BJ (cell line): ENCODE data around the gene PINK1. TPM values are rescaled to one million over a fixed set of nuclear protein-coding genes. Genes with fewer than 3 reads are reported as not detected.

ENCODE experiments used
- CTCF ChIA-PET: fragments of 350-600 bp; formaldehyde crosslinking; extraction: SDS; loops from one replicate; lab custom pipeline; 2021; ENCODE audit warnings: antibody characterized with exemption, inconsistent platforms; lab: Yijun Ruan, JAX
- POLR2A ChIA-PET: fragments of 300-600 bp; sonication (Branson Sonifier 250); formaldehyde crosslinking; extraction: SDS; loops from one replicate; lab custom pipeline; 2021; ENCODE audit warnings: antibody characterized with exemption; lab: Charles Lee
- DNase-seq: peaks from one replicate; pipeline ENCODE4 v3.0.0-alpha.2; 2011; ENCODE audit warnings: low read depth
- H3K27me3 ChIP-seq: 2 replicates; pipeline ENCODE4 v1.6.0; 2011; ENCODE audit warnings: low read length; ENCODE audit not compliant: control insufficient read depth, insufficient read depth
- H3K36me3 ChIP-seq: 2 replicates; pipeline ENCODE4 v1.5.1; 2011; ENCODE audit warnings: low read length; ENCODE audit not compliant: control insufficient read depth, insufficient read depth
- H3K4me3 ChIP-seq: 2 replicates; pipeline ENCODE4 v1.5.1; 2011; ENCODE audit warnings: low read depth, mild to moderate bottlenecking, control low read depth, low read length
- CTCF ChIP-seq: IDR thresholded peaks from 2 replicates; pipeline ENCODE4 v1.5.1; 2011; ENCODE audit warnings: low read depth, mild to moderate bottlenecking, control low read depth, inconsistent platforms, low read length, moderate library complexity; ENCODE audit not compliant: insufficient read depth
- polyA plus RNA-seq: library from polyadenylated mRNA; depleted of rRNA; stranded (reverse); fragments of >200 nt; gene quantifications from 2 replicates; pipeline ENCODE4 v1.2.3, GENCODE V29; 2011

Gene PINK1
- polyA plus RNA-seq, 1 experiment: 89.2 TPM

GRCh38 chr1:20616847-20617487 lies 16.3 kb upstream of the PINK1 start:
- no peaks in the 10 kb centered on the region for H3K27me3 ChIP-seq
- no peak for DNase-seq
- TF ChIP-seq CTCF: no peak
- ChIA-PET POLR2A (no interaction called here), CTCF (interaction anchor here (1.0 to 2.4 kb wide), 5 partner anchors 13 to 42 kb away, joined by 3 to 10 read pairs (median 4); no protein-coding TSS in a partner anchor)
- H3K36me3 ChIP-seq: no peaks in the 10 kb centered on the region
- no peak overlapping the region for H3K4me3 ChIP-seq

GRCh38 chr1:20618550-20618949 lies 14.7 kb upstream of the PINK1 start:
- ChIA-PET CTCF (interaction anchor here (0.9 to 3.1 kb wide), 4 partner anchors 12 to 44 kb away, joined by 4 to 21 read pairs (median 4); partner anchors contain the start of gene PINK1), POLR2A (no interaction called here)
- no peak for DNase-seq
- no peaks in the 10 kb centered on the region for H3K27me3 ChIP-seq
- no peak for TF ChIP-seq CTCF
- H3K4me3 ChIP-seq: no peak overlapping the region
- H3K36me3 ChIP-seq: no peaks in the 10 kb centered on the region

DNA sequence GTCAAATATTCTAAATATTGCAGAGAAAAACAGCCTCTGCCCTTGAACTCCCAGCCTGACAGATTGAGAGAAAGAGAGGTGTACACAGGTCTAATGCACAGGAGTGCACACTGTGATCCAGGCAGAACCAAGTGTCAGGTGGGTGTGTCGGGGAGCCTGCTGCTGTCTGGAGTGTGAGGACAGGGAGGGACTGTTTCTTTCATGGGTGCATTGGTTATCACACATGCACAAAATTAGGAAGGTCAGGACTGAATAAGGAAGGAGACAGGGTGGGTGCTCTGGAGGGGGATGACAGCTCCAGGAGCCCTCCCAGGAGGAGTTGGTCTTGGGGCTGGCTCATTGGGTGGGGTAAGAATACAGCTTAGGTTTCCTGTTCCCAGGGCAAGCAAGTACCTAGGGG lies 13.3 kb upstream of the PINK1 start:
- POLR2A ChIA-PET: no interaction called here
- no peak for TF ChIP-seq CTCF
- CTCF ChIA-PET: interaction anchor here (1.9 to 3.1 kb wide), 2 partner anchors 10 to 13 kb away, joined by 5 to 21 read pairs; partner anchors contain the start of gene PINK1
- H3K36me3 ChIP-seq: no peaks in the 10 kb centered on the region
- no peaks in the 10 kb centered on the region for H3K27me3 ChIP-seq
- H3K4me3 ChIP-seq: no peak overlapping the region
- DNase-seq: no peak

GRCh38 chr1:20621012-20621411 lies 12.2 kb upstream of the PINK1 start:
- no peaks in the 10 kb centered on the region for H3K27me3 ChIP-seq
- no peak for TF ChIP-seq CTCF
- ChIA-PET CTCF (interaction anchor here (1.7 to 3.1 kb wide), 2 partner anchors 12 kb away, joined by 12 to 21 read pairs; partner anchors contain the start of gene PINK1), POLR2A (no interaction called here)
- no peak overlapping the region for H3K4me3 ChIP-seq
- no peaks in the 10 kb centered on the region for H3K36me3 ChIP-seq
- DNase-seq: no peak

DNA sequence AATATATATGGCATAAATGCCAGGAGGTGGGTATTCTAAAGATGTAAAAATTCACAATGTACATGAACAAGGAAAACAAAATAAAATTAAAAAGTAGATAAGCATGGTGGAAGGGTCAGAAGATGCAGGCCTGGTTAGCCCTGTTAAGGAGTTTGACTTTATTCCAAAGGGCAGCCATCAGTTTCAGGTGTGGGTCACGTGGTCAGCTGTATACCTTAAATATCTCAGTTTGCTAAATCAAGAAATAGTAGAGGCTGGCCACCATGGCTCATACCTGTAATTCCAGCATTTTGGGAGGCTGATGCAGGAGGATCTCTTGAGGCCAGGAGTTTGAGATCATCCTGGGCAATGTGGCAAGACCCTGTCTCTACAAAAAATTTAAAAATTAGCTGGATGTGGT lies 8.5 kb upstream of the PINK1 start:
- ChIA-PET CTCF (interaction anchor here (1.0 to 2.6 kb wide), 3 partner anchors 8 to 50 kb away, joined by 4 to 7 read pairs (median 5); no protein-coding TSS in a partner anchor), POLR2A (no interaction called here)
- DNase-seq: no peak
- Histone ChIP-seq H3K4me3 (no peak overlapping the region), H3K27me3 (no peaks in the 10 kb centered on the region), H3K36me3 (no peaks in the 10 kb centered on the region)
- no peak for TF ChIP-seq CTCF
